ENCODE measurements around the gene SUGP2. TPM values are rescaled to one million over a fixed set of nuclear protein-coding genes. Genes with fewer than 3 reads are reported as not detected.

The SUGP2 gene
- total RNA-seq, 1 donor from 2014 or later = 29.5 TPM

DNA sequence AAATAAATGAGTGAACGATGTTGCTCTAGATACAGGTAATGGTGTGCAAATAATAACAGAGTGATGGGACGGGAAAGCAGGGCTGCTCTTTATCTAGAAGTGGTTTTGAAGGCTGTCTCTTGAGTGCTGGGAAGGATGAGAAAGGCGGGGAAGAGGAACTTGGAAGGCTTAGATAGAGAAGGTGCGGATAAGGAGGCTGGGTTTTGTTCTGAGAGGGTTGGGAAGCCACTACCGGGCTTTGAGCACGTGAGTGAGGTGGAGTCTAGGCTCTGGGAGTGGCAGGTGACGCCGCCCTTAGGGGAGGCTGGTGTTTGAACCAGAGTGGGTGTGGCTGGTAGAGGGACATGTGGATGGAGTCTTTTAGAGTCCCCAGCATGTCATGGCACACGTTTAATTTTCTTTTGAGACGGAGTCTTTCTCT, 897 bp upstream of the SUGP2 start:
- TF ChIP-seq, protein P1, sequence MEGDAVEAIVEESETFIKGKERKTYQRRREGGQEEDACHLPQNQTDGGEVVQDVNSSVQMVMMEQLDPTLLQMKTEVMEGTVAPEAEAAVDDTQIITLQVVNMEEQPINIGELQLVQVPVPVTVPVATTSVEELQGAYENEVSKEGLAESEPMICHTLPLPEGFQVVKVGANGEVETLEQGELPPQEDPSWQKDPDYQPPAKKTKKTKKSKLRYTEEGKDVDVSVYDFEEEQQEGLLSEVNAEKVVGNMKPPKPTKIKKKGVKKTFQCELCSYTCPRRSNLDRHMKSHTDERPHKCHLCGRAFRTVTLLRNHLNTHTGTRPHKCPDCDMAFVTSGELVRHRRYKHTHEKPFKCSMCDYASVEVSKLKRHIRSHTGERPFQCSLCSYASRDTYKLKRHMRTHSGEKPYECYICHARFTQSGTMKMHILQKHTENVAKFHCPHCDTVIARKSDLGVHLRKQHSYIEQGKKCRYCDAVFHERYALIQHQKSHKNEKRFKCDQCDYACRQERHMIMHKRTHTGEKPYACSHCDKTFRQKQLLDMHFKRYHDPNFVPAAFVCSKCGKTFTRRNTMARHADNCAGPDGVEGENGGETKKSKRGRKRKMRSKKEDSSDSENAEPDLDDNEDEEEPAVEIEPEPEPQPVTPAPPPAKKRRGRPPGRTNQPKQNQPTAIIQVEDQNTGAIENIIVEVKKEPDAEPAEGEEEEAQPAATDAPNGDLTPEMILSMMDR (IDR thresholded peaks at IDR 0.05; ENCODE audit: insufficient read depth, low read length, poor library complexity, severe bottlenecking) = no peak
- no peak for DNase-seq (ENCODE audit: low read depth)
- Histone ChIP-seq H3K36me3 (ENCODE audit: control insufficient read depth, insufficient read depth, low read length) (no peaks in the 10 kb centered on the region), H3K27me3 (ENCODE audit: control insufficient read depth, insufficient read depth, low read length) (no peaks in the 10 kb centered on the region), H3K4me3 (ENCODE audit: low read depth, low read length) (peak overlapping the region; percentile 96)

DNA sequence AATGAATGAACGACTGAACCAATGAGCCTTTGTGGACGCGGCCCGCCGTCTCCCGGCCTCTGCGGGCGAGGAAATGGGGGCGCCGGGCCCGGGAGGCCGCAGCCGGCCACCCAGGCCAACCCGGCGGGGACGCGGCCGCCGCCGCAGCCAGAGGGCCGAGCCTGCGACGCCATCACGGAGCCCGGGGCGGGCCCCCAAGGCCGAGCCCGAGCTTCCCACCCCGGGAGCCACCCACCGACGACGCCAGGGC, 216 bp downstream of the SUGP2 start:
- TF ChIP-seq, protein P1 (IDR thresholded peaks at IDR 0.05; ENCODE audit: insufficient read depth, low read length, poor library complexity, severe bottlenecking) = no peak
- Histone ChIP-seq H3K36me3 (ENCODE audit: control insufficient read depth, insufficient read depth, low read length) (no peaks in the 10 kb centered on the region), H3K4me3 (ENCODE audit: low read depth, low read length) (peak overlapping the region; percentile 96), H3K27me3 (ENCODE audit: control insufficient read depth, insufficient read depth, low read length) (no peaks in the 10 kb centered on the region)
- no peak for DNase-seq (ENCODE audit: low read depth)

DNA sequence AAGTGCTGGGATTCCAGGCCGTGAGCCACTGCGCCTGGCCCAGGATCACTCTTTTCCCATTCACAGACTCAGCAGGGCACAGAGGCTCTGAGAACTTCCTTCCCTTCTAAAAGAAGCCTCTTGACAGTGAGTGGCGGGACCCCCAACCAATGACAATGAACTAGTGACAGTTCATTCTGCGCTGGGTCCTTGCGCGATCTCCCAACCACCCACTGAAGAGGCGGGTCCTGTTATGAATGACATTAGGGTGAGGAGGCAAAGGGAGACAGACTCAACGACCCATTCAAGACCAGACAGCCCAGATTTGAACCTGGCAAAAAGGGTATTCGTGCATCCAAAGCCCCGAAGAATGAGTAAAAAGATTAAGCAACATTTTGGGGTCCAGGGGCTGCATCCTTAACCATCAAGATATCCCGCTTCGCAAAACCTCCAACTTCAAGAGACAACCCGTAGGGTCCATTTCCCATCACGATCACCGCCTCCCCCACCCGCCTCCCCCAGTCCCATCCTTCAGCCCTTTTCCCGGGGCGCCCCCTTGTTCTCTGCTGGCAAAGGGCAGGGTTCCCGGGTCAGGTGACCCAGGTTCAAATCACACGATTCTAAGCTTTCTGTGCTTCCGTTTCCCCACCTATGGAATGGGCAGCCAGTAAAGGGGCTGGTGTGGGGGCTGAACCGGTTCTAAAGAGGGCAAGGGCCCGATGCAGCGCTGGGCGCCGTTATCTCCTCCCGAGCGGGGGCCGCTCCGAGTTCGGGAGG, 719 bp downstream of the SUGP2 start:
- Histone ChIP-seq H3K4me3 (ENCODE audit: low read depth, low read length) (peak overlapping the region; percentile 96), H3K36me3 (ENCODE audit: control insufficient read depth, insufficient read depth, low read length) (no peaks in the 10 kb centered on the region), H3K27me3 (ENCODE audit: control insufficient read depth, insufficient read depth, low read length) (no peaks in the 10 kb centered on the region)
- TF ChIP-seq, protein P1 (IDR thresholded peaks at IDR 0.05; ENCODE audit: insufficient read depth, low read length, poor library complexity, severe bottlenecking) = no peak
- DNase-seq (ENCODE audit: low read depth) = peak; percentile 68

DNA sequence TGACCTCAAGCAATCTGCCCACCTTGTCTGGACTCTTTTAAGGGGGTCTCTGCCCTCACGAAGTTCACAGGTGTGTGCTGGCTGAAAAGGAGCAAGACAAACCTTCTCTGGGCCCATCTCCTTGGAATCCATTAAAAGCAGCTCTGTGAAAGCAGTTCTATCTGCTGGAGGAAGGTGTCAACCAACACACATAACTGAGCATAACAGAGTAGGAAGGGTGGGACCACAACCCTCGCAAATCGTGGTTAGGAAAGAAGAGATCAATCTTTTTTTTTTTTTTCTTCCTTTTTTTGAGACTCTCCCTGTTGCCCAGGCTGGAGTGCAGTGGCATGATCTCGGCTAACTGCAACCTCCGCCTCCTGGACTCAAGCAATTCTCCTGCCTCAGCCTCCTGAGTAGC, 1.4 kb downstream of the SUGP2 start:
- DNase-seq (ENCODE audit: low read depth) = no peak
- H3K36me3 ChIP-seq (ENCODE audit: control insufficient read depth, insufficient read depth, low read length) = no peaks in the 10 kb centered on the region
- no peak overlapping the region for H3K4me3 ChIP-seq (ENCODE audit: low read depth, low read length)

DNA sequence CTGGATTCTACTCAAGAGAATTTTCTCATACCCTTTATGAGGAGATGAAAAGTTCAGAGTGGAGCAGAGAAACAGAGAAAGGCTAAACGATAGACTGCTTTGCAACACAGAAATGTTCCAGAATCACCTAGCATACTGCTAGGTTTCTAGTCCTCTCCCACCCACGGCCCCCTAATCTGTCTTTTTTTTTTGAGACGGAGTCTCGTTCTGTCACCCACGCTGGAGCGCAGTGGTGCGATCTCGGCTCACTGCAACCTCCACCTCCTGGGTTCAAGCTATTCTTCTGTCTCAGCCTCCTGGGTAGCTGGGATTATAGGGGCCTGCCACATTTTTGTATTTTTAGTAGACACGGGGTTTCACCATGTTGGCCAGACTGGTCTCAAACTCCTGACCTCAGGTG, 4.8 kb downstream of the SUGP2 start:
- Histone ChIP-seq H3K36me3 (ENCODE audit: control insufficient read depth, insufficient read depth, low read length) (peaks cover 2% of the 10 kb centered on the region), H3K4me3 (ENCODE audit: low read depth, low read length) (no peak overlapping the region), H3K27me3 (ENCODE audit: control insufficient read depth, insufficient read depth, low read length) (no peaks in the 10 kb centered on the region)
- no peak for DNase-seq (ENCODE audit: low read depth)
- TF ChIP-seq, protein P1 (IDR thresholded peaks at IDR 0.05; ENCODE audit: insufficient read depth, low read length, poor library complexity, severe bottlenecking) = no peak

More for the DNA sequence above, 1.4 kb downstream of the SUGP2 start:
- TF ChIP-seq, protein P1 (IDR thresholded peaks at IDR 0.05; ENCODE audit: insufficient read depth, low read length, poor library complexity, severe bottlenecking) = no peak
- H3K27me3 ChIP-seq (ENCODE audit: control insufficient read depth, insufficient read depth, low read length) = no peaks in the 10 kb centered on the region

DNA sequence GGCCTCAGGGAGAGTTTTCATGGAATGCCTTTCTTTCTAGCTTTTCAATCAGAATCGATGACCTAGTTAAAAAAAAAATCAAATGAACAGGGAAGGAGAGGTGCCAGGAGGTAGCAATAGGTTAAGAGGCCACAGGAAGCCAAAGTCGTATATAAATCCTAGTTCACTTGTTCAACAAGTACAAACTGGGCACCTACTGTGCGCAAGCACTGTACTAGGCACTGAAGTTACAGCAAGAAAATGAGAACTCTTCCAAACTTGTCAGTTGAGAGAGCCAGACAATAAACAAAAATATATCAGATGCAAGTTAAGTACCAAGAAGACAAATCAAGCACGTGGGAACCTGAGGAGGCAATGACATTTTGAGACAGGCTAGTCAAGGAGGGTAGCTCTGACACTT, 6.1 kb downstream of the SUGP2 start:
- TF ChIP-seq, protein P1 (IDR thresholded peaks at IDR 0.05; ENCODE audit: insufficient read depth, low read length, poor library complexity, severe bottlenecking) = no peak
- peaks cover 4% of the 10 kb centered on the region for H3K36me3 ChIP-seq (ENCODE audit: control insufficient read depth, insufficient read depth, low read length)
- no peak for DNase-seq (ENCODE audit: low read depth)
- no peak overlapping the region for H3K4me3 ChIP-seq (ENCODE audit: low read depth, low read length)
- H3K27me3 ChIP-seq (ENCODE audit: control insufficient read depth, insufficient read depth, low read length) = no peaks in the 10 kb centered on the region

All from kidney epithelial cell (primary cell).